HEK293 (cell line): ENCODE measurements around the gene CBFA2T2.

Experiments used
- CTCF ChIP-seq: fragments of 450-650 bp; formaldehyde crosslinking; IDR thresholded peaks from 2 replicates; pipeline ENCODE4 v1.5.1; 2016; ENCODE audit warnings: missing biosample characterization, missing genetic modification characterization
- EGR2 ChIP-seq: fragments of 450-650 bp; formaldehyde crosslinking; IDR thresholded peaks from 2 replicates; pipeline ENCODE4 v1.5.1; 2016; ENCODE audit warnings: low read depth, missing biosample characterization, missing genetic modification characterization
- GLI2 ChIP-seq: fragments of 450-650 bp; formaldehyde crosslinking; IDR thresholded peaks from 2 replicates; pipeline ENCODE4; 2017; ENCODE audit warnings: missing biosample characterization, missing genetic modification characterization, low read depth, borderline replicate concordance
- HOXA7 ChIP-seq: sonication (generic); formaldehyde crosslinking; IDR thresholded peaks from 2 replicates; pipeline ENCODE4 v1.8.1; 2022; ENCODE audit warnings: missing genetic modification reagents, borderline replicate concordance
- ZNF174 ChIP-seq: fragments of 450-650 bp; formaldehyde crosslinking; IDR thresholded peaks from 2 replicates; pipeline ENCODE4 v1.5.0; 2017; ENCODE audit warnings: missing biosample characterization, mild to moderate bottlenecking, missing genetic modification characterization
- ZNF274 ChIP-seq, 2 experiments: fragments of 200-500 bp in 1 of 2; fragments of 450-650 bp in 1 of 2; sonication (Bioruptor generic) in 1 of 2; formaldehyde crosslinking in 1 of 2; IDR thresholded peaks; 2 replicates each; pipeline versions ENCODE4 v1.5.1 to v1.6.1; 2014 to 2016; ENCODE audit warnings: borderline replicate concordance in 1 of 2, inconsistent platforms in 1 of 2, low read length in 1 of 2, missing biosample characterization in 1 of 2, missing genetic modification characterization in 1 of 2
- ZNF501 ChIP-seq: fragments of 450-650 bp; formaldehyde crosslinking; IDR thresholded peaks from 2 replicates; pipeline ENCODE4 v1.5.1; 2016; ENCODE audit warnings: missing biosample characterization, missing genetic modification characterization
- ZNF558 ChIP-seq: fragments of 450-650 bp; formaldehyde crosslinking; IDR thresholded peaks from 2 replicates; pipeline ENCODE4 v1.5.1; 2016; ENCODE audit warnings: missing biosample characterization, missing genetic modification characterization
- ZNF670 ChIP-seq: fragments of 450-650 bp; formaldehyde crosslinking; IDR thresholded peaks from 2 replicates; pipeline ENCODE4 v1.5.1; 2016; ENCODE audit warnings: missing biosample characterization, missing genetic modification characterization, low read depth
- ZNF704 ChIP-seq: fragments of 450-650 bp; formaldehyde crosslinking; IDR thresholded peaks from 2 replicates; pipeline ENCODE4 v1.5.1; 2016; ENCODE audit warnings: missing biosample characterization, missing genetic modification characterization
- ZNF747 ChIP-seq: fragments of 450-650 bp; formaldehyde crosslinking; IDR thresholded peaks from 2 replicates; pipeline ENCODE4 v1.5.1; 2016; ENCODE audit warnings: missing biosample characterization, missing genetic modification characterization
- ZNF837 ChIP-seq: fragments of 450-650 bp; formaldehyde crosslinking; IDR thresholded peaks from 2 replicates; pipeline ENCODE4 v1.5.1; 2016; ENCODE audit warnings: missing biosample characterization, missing genetic modification characterization

- TF ChIP-seq CTCF (tag by site-specific recombination) (no peak), ZNF501 (tag by site-specific recombination) (no peak), ZNF670 (tag by site-specific recombination) (no peak), ZNF747 (no peak), ZNF274 (IDR thresholded peaks at IDR 0.05; ENCODE audit: low read length) (no peak), ZNF274 (tag by site-specific recombination; IDR thresholded peaks at IDR 0.05; ENCODE audit: borderline replicate concordance) (no peak), ZNF704 (no peak), HOXA7 (CRISPR knock-in tag) (no peak), EGR2 (tag by site-specific recombination) (no peak), ZNF174 (no peak), GLI2 (no peak), ZNF558 (tag by site-specific recombination) (no peak), ZNF837 (tag by site-specific recombination) (no peak)
Observed at GRCh38 chr20:33539129-33539528, 49.2 kb downstream of the CBFA2T2 start.
